NCI-H2171 treated with DMSO at 0.1 percent for 48 hours (cell line): ENCODE results near the gene PSME4.

Experiments
- DNase-seq: peaks from one replicate; lab custom pipeline; 2025; lab: John Stamatoyannopoulos, UW

The PSME4 gene

GRCh38 chr2:53970724-53971602 lies at the start of gene PSME4:
PSME4 (minus strand) TSS chr2:53970993; CDS start chr2:53970784, 209 bp downstream.
- DNase-seq: peak; percentile 82

GRCh38 chr2:54015798-54016699 lies 45.3 kb upstream of the PSME4 start:
- peak; percentile 17 for DNase-seq

GRCh38 chr2:54013996-54014395 lies 43.2 kb upstream of the PSME4 start:
- DNase-seq: no peak

- DNase-seq: no peak
Observed at GRCh38 chr2:54012538-54013141, 41.8 kb upstream of the PSME4 start.

- no peak for DNase-seq
Observed at GRCh38 chr2:54009549-54009948, 38.8 kb upstream of the PSME4 start.

- DNase-seq: no peak
Observed at GRCh38 chr2:54008439-54008838, 37.6 kb upstream of the PSME4 start.

GRCh38 chr2:54000524-54000923 lies 29.7 kb upstream of the PSME4 start:
- DNase-seq: no peak

GRCh38 chr2:54000122-54000521 lies 29.3 kb upstream of the PSME4 start:
- no peak for DNase-seq

GRCh38 chr2:53998834-53999233 lies 28.0 kb upstream of the PSME4 start:
- DNase-seq: no peak

- no peak for DNase-seq
Observed at GRCh38 chr2:53994818-53995808, 24.3 kb upstream of the PSME4 start.

- no peak for DNase-seq
Observed at GRCh38 chr2:53991948-53992347, 21.2 kb upstream of the PSME4 start.

- no peak for DNase-seq
Observed at GRCh38 chr2:53989210-53989862, 18.5 kb upstream of the PSME4 start.

GRCh38 chr2:53987336-53987921 lies 16.6 kb upstream of the PSME4 start:
- peak; percentile 78 for DNase-seq

GRCh38 chr2:53985646-53986045 lies 14.9 kb upstream of the PSME4 start:
- no peak for DNase-seq

GRCh38 chr2:53969968-53970723 lies 647 bp downstream of the PSME4 start:
- DNase-seq: peak; percentile 47

GRCh38 chr2:53969285-53969967 lies 1.4 kb downstream of the PSME4 start:
- peak; percentile 47 for DNase-seq

GRCh38 chr2:53964987-53965687 lies 5.7 kb downstream of the PSME4 start:
- no peak for DNase-seq

GRCh38 chr2:53964257-53964952 lies 6.4 kb downstream of the PSME4 start:
- DNase-seq: no peak
